ENCODE measurements around the gene KIF16B.

GRCh38 chr20:16488616-16489015, 84.6 kb downstream of the KIF16B start:
- TF ChIP-seq ZFP41 (tag by site-specific recombination; IDR thresholded peaks at IDR 0.05; ENCODE audit: borderline replicate concordance) (no peak), CTCF (tag by site-specific recombination; IDR thresholded peaks at IDR 0.05) (no peak), ZNF560 (tag by site-specific recombination; IDR thresholded peaks at IDR 0.05; ENCODE audit: borderline replicate concordance) (no peak), OVOL3 (tag by site-specific recombination; IDR thresholded peaks at IDR 0.05) (no peak), GLI4 (tag by site-specific recombination; IDR thresholded peaks at IDR 0.05) (no peak), HOXC10 (CRISPR knock-in tag; IDR thresholded peaks at IDR 0.05) (no peak), ZNF623 (tag by site-specific recombination; IDR thresholded peaks at IDR 0.05) (no peak), GFI1B (tag by site-specific recombination; IDR thresholded peaks at IDR 0.05) (no peak)

Data from HEK293 (cell line).